HUES48 (cell line): ENCODE measurements around the gene FBXO47.
A peak's percentile ranks its signal among the peaks of the same experiment; 100 is the strongest.
"Not testable (repeated sequence)": the region's sequence is repeated elsewhere in the genome, so short reads cannot be mapped to it uniquely, and the experiment has no call there.

Experiments
- H3K27ac ChIP-seq: one replicate; pipeline ENCODE4 v1.7.0; 2013; ENCODE audit warnings: low read depth, low read length, inconsistent platforms
- H3K27me3 ChIP-seq: 2 replicates; pipeline ENCODE4 v1.6.1; 2013; ENCODE audit warnings: mild to moderate bottlenecking, low read length; ENCODE audit not compliant: control insufficient read depth, insufficient read depth
- H3K36me3 ChIP-seq: 2 replicates; pipeline ENCODE4 v1.6.1; 2013; ENCODE audit warnings: low read length; ENCODE audit not compliant: control insufficient read depth, insufficient read depth
- H3K4me1 ChIP-seq: 2 replicates; pipeline ENCODE4 v1.6.1; 2013; ENCODE audit warnings: mild to moderate bottlenecking, low read length; ENCODE audit not compliant: control insufficient read depth, insufficient read depth
- H3K4me3 ChIP-seq: 2 replicates; pipeline ENCODE4 v1.5.1; 2013; ENCODE audit warnings: mild to moderate bottlenecking, low read depth, low read length
- H3K9ac ChIP-seq: 2 replicates; pipeline ENCODE4 v1.6.1; 2013; ENCODE audit warnings: mild to moderate bottlenecking, low read depth, low read length, moderate library complexity
- H3K9me3 ChIP-seq: 2 replicates; pipeline ENCODE4 v1.6.1; 2013; ENCODE audit warnings: low read length; ENCODE audit not compliant: control insufficient read depth, insufficient read depth

FBXO47 gene

GRCh38 chr17:38943607-38944006 lies 23.6 kb downstream of the FBXO47 start:
- Histone ChIP-seq H3K27me3 (no peaks in the 10 kb centered on the region), H3K9ac (no peak overlapping the region), H3K4me3 (no peak overlapping the region), H3K27ac (no peak overlapping the region), H3K36me3 (no peaks in the 10 kb centered on the region), H3K9me3 (no peaks in the 10 kb centered on the region), H3K4me1 (0 out of 2 replicates have a peak, but pooled peaks cover under 1% of the 10 kb centered on the region)

- Histone ChIP-seq H3K27ac (no peak overlapping the region), H3K27me3 (no peaks in the 10 kb centered on the region), H3K36me3 (no peaks in the 10 kb centered on the region), H3K4me3 (no peak overlapping the region), H3K9me3 (no peaks in the 10 kb centered on the region), H3K9ac (no peak overlapping the region), H3K4me1 (0 out of 2 replicates have a peak, but pooled peaks cover 4% of the 10 kb centered on the region)
These were observed 24.4 kb downstream of the FBXO47 start for GRCh38 chr17:38942696-38943334.

GRCh38 chr17:38940404-38940803 lies 26.8 kb downstream of the FBXO47 start:
- H3K9ac ChIP-seq: no peak overlapping the region
- no peaks in the 10 kb centered on the region for H3K27me3 ChIP-seq
- no peaks in the 10 kb centered on the region for H3K9me3 ChIP-seq
- H3K4me3 ChIP-seq: no peak overlapping the region
- H3K4me1 ChIP-seq: 0 out of 2 replicates have a peak, but pooled peaks cover 4% of the 10 kb centered on the region
- no peak overlapping the region for H3K27ac ChIP-seq
- H3K36me3 ChIP-seq: no peaks in the 10 kb centered on the region

- no peak overlapping the region for H3K4me3 ChIP-seq
- 0 out of 2 replicates have a peak, but pooled peaks cover 4% of the 10 kb centered on the region for H3K4me1 ChIP-seq
- H3K27me3 ChIP-seq: no peaks in the 10 kb centered on the region
- H3K36me3 ChIP-seq: no peaks in the 10 kb centered on the region
- no peak overlapping the region for H3K9ac ChIP-seq
- H3K27ac ChIP-seq: no peak overlapping the region
- no peaks in the 10 kb centered on the region for H3K9me3 ChIP-seq
These were observed 27.2 kb downstream of the FBXO47 start for GRCh38 chr17:38939987-38940386.

GRCh38 chr17:38933962-38934361 lies 33.2 kb downstream of the FBXO47 start:
- not testable (repeated sequence) for H3K9ac ChIP-seq, H3K36me3 ChIP-seq, H3K27ac ChIP-seq, H3K4me3 ChIP-seq, H3K4me1 ChIP-seq, H3K9me3 ChIP-seq, H3K27me3 ChIP-seq

- H3K36me3 ChIP-seq, H3K27me3 ChIP-seq, H3K9ac ChIP-seq, H3K4me3 ChIP-seq, H3K27ac ChIP-seq, H3K4me1 ChIP-seq, H3K9me3 ChIP-seq: not testable (repeated sequence)
These were observed 36.4 kb downstream of the FBXO47 start for GRCh38 chr17:38930782-38931181.

GRCh38 chr17:38926293-38927070 lies 40.7 kb downstream of the FBXO47 start:
- no peak overlapping the region for H3K27ac ChIP-seq
- no peak overlapping the region for H3K9ac ChIP-seq
- H3K9me3 ChIP-seq: no peaks in the 10 kb centered on the region
- H3K27me3 ChIP-seq: no peaks in the 10 kb centered on the region
- no peak overlapping the region for H3K4me3 ChIP-seq
- peaks cover 18% of the 10 kb centered on the region for H3K4me1 ChIP-seq
- H3K36me3 ChIP-seq: no peaks in the 10 kb centered on the region

GRCh38 chr17:38925263-38925995 lies 41.8 kb downstream of the FBXO47 start, which contains the start of gene LASP1NB:
TSS of gene LASP1NB (plus strand) at chr17:38925614.
- Histone ChIP-seq H3K9me3 (no peaks in the 10 kb centered on the region), H3K27ac (peak within 1 kb of the TSS; percentile 65), H3K9ac (no peak within 1 kb of the TSS), H3K36me3 (no peaks in the 10 kb centered on the region), H3K4me1 (peaks cover 18% of the 10 kb centered on the region), H3K27me3 (no peaks in the 10 kb centered on the region), H3K4me3 (peak within 1 kb of the TSS; percentile 35; the same call in 1 of the 2 replicates)

- no peaks in the 10 kb centered on the region for H3K27me3 ChIP-seq
- peaks cover 20% of the 10 kb centered on the region for H3K36me3 ChIP-seq
- no peak overlapping the region for H3K4me3 ChIP-seq
- H3K9me3 ChIP-seq: no peaks in the 10 kb centered on the region
- no peak overlapping the region for H3K9ac ChIP-seq
- H3K4me1 ChIP-seq: peaks cover 18% of the 10 kb centered on the region
- H3K27ac ChIP-seq: peak overlapping the region; percentile 76
These were observed 44.5 kb downstream of the FBXO47 start for GRCh38 chr17:38922538-38923297.

GRCh38 chr17:38921756-38922411 lies 45.3 kb downstream of the FBXO47 start:
- H3K9ac ChIP-seq: no peak overlapping the region
- no peaks in the 10 kb centered on the region for H3K9me3 ChIP-seq
- H3K27me3 ChIP-seq: no peaks in the 10 kb centered on the region

More at GRCh38 chr17:38921756-38922411, 45.3 kb downstream of the FBXO47 start:
- Histone ChIP-seq H3K36me3 (peaks cover 28% of the 10 kb centered on the region), H3K4me1 (peaks cover 18% of the 10 kb centered on the region), H3K4me3 (no peak overlapping the region), H3K27ac (peak overlapping the region; percentile 76)
